Measurements from ENCODE around the gene DLG4. TPM values are rescaled to one million over a fixed set of nuclear protein-coding genes. Genes with fewer than 3 reads are reported as not detected.
A peak's percentile ranks its signal among the peaks of the same experiment; 100 is the strongest.

The DLG4 gene
- total RNA-seq, 2 donors from 2014 or later = 35.1 to 68.5 TPM

DNA sequence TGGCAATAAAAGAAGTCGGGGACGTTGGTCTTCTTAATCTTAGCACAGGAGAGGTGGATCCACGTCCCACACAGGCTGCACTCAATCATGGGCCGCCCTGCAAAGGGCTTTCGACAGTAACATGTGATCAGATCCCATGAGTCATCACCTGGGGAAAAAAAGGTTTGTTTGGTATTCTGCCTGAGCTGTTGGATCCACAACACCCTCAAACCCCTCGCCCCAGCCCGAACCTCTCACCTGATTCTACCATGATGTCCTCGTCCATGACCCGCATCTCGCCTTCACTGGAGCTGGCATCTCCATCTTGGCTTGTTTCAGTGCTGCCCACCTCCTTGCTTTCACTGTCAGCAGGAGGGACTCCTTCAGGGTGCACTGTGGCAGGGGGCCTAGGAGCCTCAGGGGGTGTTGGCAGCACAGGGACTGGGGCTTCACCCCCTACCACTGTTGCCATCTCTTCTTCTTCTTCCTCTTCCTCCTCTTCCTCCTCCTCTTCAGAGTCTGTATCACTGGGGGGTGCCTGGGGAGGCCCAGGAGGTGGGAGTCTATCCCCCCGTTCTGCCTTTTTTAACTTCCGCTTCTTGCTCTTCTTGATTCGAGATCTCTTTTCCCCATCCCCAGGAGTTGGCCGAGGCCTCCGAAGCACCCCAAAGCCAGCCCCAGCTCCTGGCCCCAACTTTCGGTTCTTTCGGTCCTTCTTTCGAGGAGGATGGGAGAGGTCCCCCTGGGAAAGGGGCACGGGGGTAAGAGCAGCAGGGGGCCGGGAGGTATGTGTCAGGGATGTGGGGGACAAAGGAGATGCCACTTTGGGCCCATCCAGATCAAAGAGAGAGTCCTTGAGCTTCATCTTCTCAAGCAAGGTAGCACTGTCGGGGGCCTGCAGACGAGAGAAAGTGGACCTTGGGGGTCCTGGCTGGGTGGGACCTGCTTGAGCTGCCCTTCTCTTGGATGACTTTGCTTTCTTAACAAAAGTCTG is 16.3 kb upstream of the DLG4 start:
- DNase-seq = no peak
- H3K27ac Mint-ChIP-seq = peak overlapping the region; percentile 94
- peak overlapping the region; percentile 100 for H3K4me3 Mint-ChIP-seq
- H3K4me1 Mint-ChIP-seq = peaks cover 46% of the 10 kb centered on the region
- H3K9me3 ChIP-seq (ENCODE audit: control insufficient read depth, low read length) = no peaks in the 10 kb centered on the region
- peak overlapping the region; percentile 20 for H3K9ac ChIP-seq (ENCODE audit: extremely low read depth, low read length, poor library complexity, severe bottlenecking)
- no peak overlapping the region for H3K27ac ChIP-seq (ENCODE audit: low read depth, low read length)
- peaks cover 45% of the 10 kb centered on the region for H3K36me3 Mint-ChIP-seq (ENCODE audit: low read depth)
- H3K4me1 ChIP-seq (ENCODE audit: control insufficient read depth, insufficient read depth, low read length) = peaks cover 5% of the 10 kb centered on the region
- TF ChIP-seq, protein P1, sequence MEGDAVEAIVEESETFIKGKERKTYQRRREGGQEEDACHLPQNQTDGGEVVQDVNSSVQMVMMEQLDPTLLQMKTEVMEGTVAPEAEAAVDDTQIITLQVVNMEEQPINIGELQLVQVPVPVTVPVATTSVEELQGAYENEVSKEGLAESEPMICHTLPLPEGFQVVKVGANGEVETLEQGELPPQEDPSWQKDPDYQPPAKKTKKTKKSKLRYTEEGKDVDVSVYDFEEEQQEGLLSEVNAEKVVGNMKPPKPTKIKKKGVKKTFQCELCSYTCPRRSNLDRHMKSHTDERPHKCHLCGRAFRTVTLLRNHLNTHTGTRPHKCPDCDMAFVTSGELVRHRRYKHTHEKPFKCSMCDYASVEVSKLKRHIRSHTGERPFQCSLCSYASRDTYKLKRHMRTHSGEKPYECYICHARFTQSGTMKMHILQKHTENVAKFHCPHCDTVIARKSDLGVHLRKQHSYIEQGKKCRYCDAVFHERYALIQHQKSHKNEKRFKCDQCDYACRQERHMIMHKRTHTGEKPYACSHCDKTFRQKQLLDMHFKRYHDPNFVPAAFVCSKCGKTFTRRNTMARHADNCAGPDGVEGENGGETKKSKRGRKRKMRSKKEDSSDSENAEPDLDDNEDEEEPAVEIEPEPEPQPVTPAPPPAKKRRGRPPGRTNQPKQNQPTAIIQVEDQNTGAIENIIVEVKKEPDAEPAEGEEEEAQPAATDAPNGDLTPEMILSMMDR (conservative IDR thresholded peaks at IDR 0.05) = no peak
- peaks cover 39% of the 10 kb centered on the region for H3K36me3 ChIP-seq (ENCODE audit: control insufficient read depth, insufficient read depth, low read length)
- H3K27me3 Mint-ChIP-seq (ENCODE audit: insufficient read depth) = no peaks in the 10 kb centered on the region
- H3K9me3 Mint-ChIP-seq = no peaks in the 10 kb centered on the region
- WGBS, 2 experiments (ENCODE audit: insufficient coverage in 1 of 2, insufficient read length in 1 of 2) = 89 to 92% methylated on average over 15 to 22 of the region's 22 CpGs
- no peaks in the 10 kb centered on the region for H3K27me3 ChIP-seq (ENCODE audit: control insufficient read depth, insufficient read depth, low read length, poor library complexity, severe bottlenecking)
- peak overlapping the region; percentile 99 for H3K4me3 ChIP-seq (ENCODE audit: low read length)

DNA sequence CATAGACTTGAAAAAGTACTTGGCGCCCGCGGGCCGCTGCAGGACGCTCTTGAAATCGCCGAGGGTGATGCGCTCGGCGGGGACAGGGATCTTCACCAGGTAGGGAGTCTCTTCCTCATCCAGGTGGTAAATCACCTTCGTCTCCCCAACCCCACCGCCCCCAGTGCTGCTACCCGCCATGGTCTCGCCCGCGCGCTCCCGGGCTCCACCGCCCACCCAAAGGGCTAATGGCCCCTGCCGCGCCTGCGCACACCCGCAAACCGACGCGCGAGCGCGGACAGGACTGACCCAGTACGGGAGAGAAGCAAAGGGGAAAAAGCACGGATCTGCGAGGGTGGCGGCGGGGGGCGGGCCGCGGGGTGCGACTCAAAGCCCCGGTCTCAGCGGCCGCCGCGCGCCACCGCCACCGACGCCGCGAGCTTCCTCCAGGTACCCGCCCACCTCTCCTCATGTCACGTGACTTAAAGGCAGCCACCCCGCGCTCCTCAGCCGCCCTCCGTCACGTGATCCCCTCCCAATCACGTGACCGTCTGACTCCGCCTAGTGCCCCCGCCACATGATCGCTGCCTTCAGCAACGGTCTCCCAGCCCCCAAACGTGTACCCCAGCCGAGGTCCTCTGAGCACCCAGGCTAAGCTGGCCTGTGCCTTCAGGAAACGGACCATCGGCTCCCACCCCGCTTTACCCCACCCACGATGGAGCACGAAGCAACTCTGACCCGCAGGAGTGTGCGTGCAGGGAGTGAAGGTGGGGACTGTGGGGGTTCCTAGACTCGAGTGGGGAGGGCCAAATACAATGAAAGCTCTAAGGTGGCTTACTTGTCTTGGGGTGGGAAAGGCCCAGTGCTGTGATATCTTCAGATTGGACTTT is 14.7 kb upstream of the DLG4 start, which contains the start of gene DVL2:
TSS of gene DVL2 (minus strand) at position 435 of the 869 bp plus-strand sequence. CDS start at position 180, 255 bp downstream.
- Mint-ChIP-seq H3K9me3 (no peaks in the 10 kb centered on the region), H3K27ac (peak within 1 kb of the TSS; percentile 94), H3K4me1 (peaks cover 35% of the 10 kb centered on the region), H3K27me3 (ENCODE audit: insufficient read depth) (no peaks in the 10 kb centered on the region), H3K4me3 (peak within 1 kb of the TSS; percentile 88), H3K36me3 (ENCODE audit: low read depth) (peaks cover 53% of the 10 kb centered on the region)
- TF ChIP-seq, protein P1 (conservative IDR thresholded peaks at IDR 0.05) = no peak
- 2 to 6% methylated on average over 17 to 72 of the region's 72 CpGs for WGBS, 2 experiments (ENCODE audit: insufficient coverage in 1 of 2, insufficient read length in 1 of 2)
- Histone ChIP-seq H3K4me3 (ENCODE audit: low read length) (peak within 1 kb of the TSS; percentile 99), H3K4me1 (ENCODE audit: control insufficient read depth, insufficient read depth, low read length) (peaks cover 5% of the 10 kb centered on the region), H3K9me3 (ENCODE audit: control insufficient read depth, low read length) (no peaks in the 10 kb centered on the region), H3K27me3 (ENCODE audit: control insufficient read depth, insufficient read depth, low read length, poor library complexity, severe bottlenecking) (no peaks in the 10 kb centered on the region), H3K27ac (ENCODE audit: low read depth, low read length) (peak within 1 kb of the TSS; percentile 81), H3K36me3 (ENCODE audit: control insufficient read depth, insufficient read depth, low read length) (peaks cover 47% of the 10 kb centered on the region), H3K9ac (ENCODE audit: extremely low read depth, low read length, poor library complexity, severe bottlenecking) (peak within 1 kb of the TSS; percentile 88)
- DNase-seq = peak; percentile 99

DNA sequence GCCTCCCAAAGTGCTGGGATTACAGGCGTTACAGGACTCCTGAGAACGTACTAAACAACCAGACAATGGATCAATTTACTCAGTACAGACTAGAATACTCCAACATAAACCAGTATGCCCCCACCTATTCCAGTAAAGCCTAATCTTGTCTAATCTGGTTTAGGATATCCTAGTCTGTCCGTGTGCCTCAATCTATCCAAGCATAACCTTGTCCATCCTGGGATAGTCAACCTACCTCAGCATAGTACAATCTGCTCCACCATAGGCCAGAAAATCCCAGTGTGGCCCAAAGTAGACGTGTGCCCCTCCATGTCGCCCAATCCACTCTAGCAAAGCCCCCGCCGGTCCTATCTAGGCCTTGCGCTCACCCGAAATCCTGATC is 14.1 kb upstream of the DLG4 start:
- no peaks in the 10 kb centered on the region for H3K27me3 ChIP-seq (ENCODE audit: control insufficient read depth, insufficient read depth, low read length, poor library complexity, severe bottlenecking)
- WGBS, 2 experiments (ENCODE audit: insufficient coverage in 1 of 2, insufficient read length in 1 of 2) = 3 to 4% methylated on average over 8 to 9 of the region's 9 CpGs
- DNase-seq = no peak
- peak overlapping the region; percentile 81 for H3K27ac ChIP-seq (ENCODE audit: low read depth, low read length)
- peaks cover 53% of the 10 kb centered on the region for H3K36me3 ChIP-seq (ENCODE audit: control insufficient read depth, insufficient read depth, low read length)
- Mint-ChIP-seq H3K9me3 (no peaks in the 10 kb centered on the region), H3K36me3 (ENCODE audit: low read depth) (peaks cover 59% of the 10 kb centered on the region), H3K4me1 (peaks cover 35% of the 10 kb centered on the region), H3K4me3 (peak overlapping the region; percentile 88), H3K27me3 (ENCODE audit: insufficient read depth) (no peaks in the 10 kb centered on the region), H3K27ac (peak overlapping the region; percentile 94)
- H3K4me1 ChIP-seq (ENCODE audit: control insufficient read depth, insufficient read depth, low read length) = peaks cover 5% of the 10 kb centered on the region
- TF ChIP-seq, protein P1 (conservative IDR thresholded peaks at IDR 0.05) = no peak
- H3K9ac ChIP-seq (ENCODE audit: extremely low read depth, low read length, poor library complexity, severe bottlenecking) = peak overlapping the region; percentile 88
- peak overlapping the region; percentile 99 for H3K4me3 ChIP-seq (ENCODE audit: low read length)
- no peaks in the 10 kb centered on the region for H3K9me3 ChIP-seq (ENCODE audit: control insufficient read depth, low read length)

All from endodermal cell (in vitro differentiated cells).